ENCODE measurements around the gene EID2B. TPM values are rescaled to one million over a fixed set of nuclear protein-coding genes. Genes with fewer than 3 reads are reported as not detected.

EID2B gene
- total RNA-seq, 1 donor from 2014 or later: 4.0 TPM

DNA sequence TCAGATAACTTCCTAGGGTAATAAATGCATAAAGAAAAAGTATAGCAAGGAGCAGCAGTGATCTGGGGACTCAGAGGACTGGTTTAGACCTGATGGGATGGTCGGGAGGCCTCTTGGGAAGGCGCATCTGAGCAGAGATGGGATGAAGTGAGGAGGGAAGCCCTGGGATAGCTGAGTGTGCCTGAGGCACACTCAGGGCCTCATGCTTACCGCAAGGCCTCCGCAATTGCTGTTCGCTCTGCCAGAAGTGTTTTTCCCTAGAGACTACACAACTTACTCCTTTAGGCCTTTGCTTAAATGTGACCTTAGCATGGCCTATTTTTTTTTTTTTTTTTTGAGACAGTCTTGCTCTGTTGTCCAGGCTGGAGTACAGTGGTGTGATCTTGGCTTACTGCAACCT is 38.0 kb downstream of the EID2B start:
- Mint-ChIP-seq H3K27ac (no peak overlapping the region), H3K9me3 (no peaks in the 10 kb centered on the region), H3K4me3 (no peak overlapping the region), H3K4me1 (peaks cover 12% of the 10 kb centered on the region), H3K36me3 (peaks cover 8% of the 10 kb centered on the region), H3K27me3 (ENCODE audit: low read depth) (peaks cover 42% of the 10 kb centered on the region)
- DNase-seq (ENCODE audit: low spot score in 2 of 2, unreplicated experiment in 2 of 2): no peak
- TF ChIP-seq, protein P1, sequence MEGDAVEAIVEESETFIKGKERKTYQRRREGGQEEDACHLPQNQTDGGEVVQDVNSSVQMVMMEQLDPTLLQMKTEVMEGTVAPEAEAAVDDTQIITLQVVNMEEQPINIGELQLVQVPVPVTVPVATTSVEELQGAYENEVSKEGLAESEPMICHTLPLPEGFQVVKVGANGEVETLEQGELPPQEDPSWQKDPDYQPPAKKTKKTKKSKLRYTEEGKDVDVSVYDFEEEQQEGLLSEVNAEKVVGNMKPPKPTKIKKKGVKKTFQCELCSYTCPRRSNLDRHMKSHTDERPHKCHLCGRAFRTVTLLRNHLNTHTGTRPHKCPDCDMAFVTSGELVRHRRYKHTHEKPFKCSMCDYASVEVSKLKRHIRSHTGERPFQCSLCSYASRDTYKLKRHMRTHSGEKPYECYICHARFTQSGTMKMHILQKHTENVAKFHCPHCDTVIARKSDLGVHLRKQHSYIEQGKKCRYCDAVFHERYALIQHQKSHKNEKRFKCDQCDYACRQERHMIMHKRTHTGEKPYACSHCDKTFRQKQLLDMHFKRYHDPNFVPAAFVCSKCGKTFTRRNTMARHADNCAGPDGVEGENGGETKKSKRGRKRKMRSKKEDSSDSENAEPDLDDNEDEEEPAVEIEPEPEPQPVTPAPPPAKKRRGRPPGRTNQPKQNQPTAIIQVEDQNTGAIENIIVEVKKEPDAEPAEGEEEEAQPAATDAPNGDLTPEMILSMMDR (IDR thresholded peaks at IDR 0.05; ENCODE audit: unreplicated experiment): no peak

DNA sequence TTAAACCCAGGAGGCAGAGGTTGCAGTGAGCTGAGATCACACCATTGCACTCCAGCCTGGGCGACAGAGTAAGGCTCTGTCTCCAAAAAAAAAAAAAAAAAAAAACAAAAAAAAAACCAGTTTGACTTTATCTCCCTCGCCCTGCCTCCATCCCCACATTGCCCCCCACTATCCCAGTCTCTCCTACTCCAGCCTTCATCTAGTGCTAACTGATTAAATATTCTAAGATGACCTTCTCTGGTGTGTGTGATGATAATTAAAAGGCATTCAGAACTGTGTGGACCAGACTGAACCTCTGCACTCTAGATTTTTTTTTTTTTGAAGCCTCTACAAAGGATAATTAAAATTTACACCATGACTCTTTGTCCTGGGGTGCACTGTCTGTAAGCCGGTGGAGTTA is 39.9 kb downstream of the EID2B start:
- Mint-ChIP-seq H3K4me1 (no peaks in the 10 kb centered on the region), H3K9me3 (no peaks in the 10 kb centered on the region), H3K36me3 (peaks cover 19% of the 10 kb centered on the region), H3K27me3 (ENCODE audit: low read depth) (peaks cover 24% of the 10 kb centered on the region), H3K4me3 (no peak overlapping the region), H3K27ac (no peak overlapping the region)
- TF ChIP-seq, protein P1 (IDR thresholded peaks at IDR 0.05; ENCODE audit: unreplicated experiment): no peak
- no peak for DNase-seq (ENCODE audit: low spot score in 2 of 2, unreplicated experiment in 2 of 2)

DNA sequence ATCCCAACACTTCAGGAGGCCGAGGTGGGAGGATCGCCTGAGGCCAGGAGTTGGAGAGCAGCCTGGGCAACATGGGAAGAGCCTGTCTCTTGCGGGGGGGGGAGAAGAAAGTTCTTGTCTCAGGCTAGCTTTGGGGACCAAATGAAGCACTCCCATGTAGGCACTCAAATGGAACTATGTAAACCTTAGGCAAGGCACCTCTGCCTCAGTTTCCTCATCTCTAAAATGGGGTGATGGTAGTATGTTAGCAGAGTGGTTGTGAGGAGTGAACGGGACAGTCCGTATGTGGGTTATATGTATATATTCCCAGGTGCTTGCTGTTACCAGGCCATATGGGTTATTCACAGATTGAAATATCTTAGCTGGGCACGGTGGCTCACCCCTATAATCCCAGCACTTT is 40.4 kb downstream of the EID2B start:
- Mint-ChIP-seq H3K4me3 (no peak overlapping the region), H3K9me3 (no peaks in the 10 kb centered on the region), H3K27ac (no peak overlapping the region), H3K27me3 (ENCODE audit: low read depth) (peaks cover 19% of the 10 kb centered on the region), H3K4me1 (no peaks in the 10 kb centered on the region), H3K36me3 (peaks cover 19% of the 10 kb centered on the region)
- TF ChIP-seq, protein P1 (IDR thresholded peaks at IDR 0.05; ENCODE audit: unreplicated experiment): no peak
- no peak for DNase-seq (ENCODE audit: low spot score in 2 of 2, unreplicated experiment in 2 of 2)

DNA sequence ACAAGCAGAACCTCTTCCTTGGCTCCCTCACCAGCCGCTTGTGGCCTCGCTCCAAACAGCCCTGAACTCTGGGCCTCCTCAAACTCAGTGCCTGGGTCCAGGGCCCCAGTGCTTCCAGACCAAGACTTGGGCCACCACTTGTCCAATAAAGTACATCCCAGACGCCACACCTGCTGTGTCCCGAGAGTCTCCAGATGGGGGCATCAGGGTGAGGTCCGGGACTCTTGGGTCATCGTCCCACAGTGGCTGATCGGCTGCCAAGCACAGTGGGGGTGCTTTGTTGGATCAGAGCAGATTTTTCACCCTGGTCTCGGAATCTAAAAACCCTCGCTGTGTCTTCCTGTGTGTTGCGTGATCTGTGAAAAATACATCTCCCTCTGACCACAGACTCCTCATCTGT is 42.9 kb downstream of the EID2B start:
- TF ChIP-seq, protein P1 (IDR thresholded peaks at IDR 0.05; ENCODE audit: unreplicated experiment): no peak
- H3K4me1 Mint-ChIP-seq: no peaks in the 10 kb centered on the region
- no peak overlapping the region for H3K27ac Mint-ChIP-seq
- H3K9me3 Mint-ChIP-seq: no peaks in the 10 kb centered on the region
- DNase-seq (ENCODE audit: low spot score in 2 of 2, unreplicated experiment in 2 of 2): no peak
- no peaks in the 10 kb centered on the region for H3K27me3 Mint-ChIP-seq (ENCODE audit: low read depth)
- peaks cover 26% of the 10 kb centered on the region for H3K36me3 Mint-ChIP-seq
- H3K4me3 Mint-ChIP-seq: no peak overlapping the region

DNA sequence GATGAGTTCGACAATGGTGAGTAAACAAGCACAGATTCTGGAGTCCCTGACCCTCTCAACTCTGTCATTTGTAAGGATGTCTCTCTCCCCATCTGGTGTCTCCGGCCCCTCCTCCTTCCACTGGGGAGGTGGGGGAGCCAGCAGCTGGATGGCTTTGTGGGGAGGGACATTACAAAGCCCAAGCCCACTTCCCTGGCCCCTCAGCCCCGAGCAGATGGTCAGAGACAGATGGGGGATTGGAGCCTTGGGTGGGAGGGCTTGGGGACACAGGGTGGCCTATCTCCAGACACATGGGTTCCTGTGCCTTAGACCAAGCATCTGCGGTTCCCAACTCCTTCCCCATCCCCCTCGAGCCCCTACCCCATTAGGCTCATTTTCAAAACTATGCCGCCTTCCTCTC is 49.5 kb downstream of the EID2B start:
- H3K27ac Mint-ChIP-seq: no peak overlapping the region
- no peak for DNase-seq (ENCODE audit: low spot score in 2 of 2, unreplicated experiment in 2 of 2)
- no peaks in the 10 kb centered on the region for H3K27me3 Mint-ChIP-seq (ENCODE audit: low read depth)
- peaks cover 21% of the 10 kb centered on the region for H3K36me3 Mint-ChIP-seq
- H3K4me3 Mint-ChIP-seq: peak overlapping the region; percentile 28
- TF ChIP-seq, protein P1 (IDR thresholded peaks at IDR 0.05; ENCODE audit: unreplicated experiment): no peak
- peaks cover 22% of the 10 kb centered on the region for H3K4me1 Mint-ChIP-seq
- no peaks in the 10 kb centered on the region for H3K9me3 Mint-ChIP-seq

DNA sequence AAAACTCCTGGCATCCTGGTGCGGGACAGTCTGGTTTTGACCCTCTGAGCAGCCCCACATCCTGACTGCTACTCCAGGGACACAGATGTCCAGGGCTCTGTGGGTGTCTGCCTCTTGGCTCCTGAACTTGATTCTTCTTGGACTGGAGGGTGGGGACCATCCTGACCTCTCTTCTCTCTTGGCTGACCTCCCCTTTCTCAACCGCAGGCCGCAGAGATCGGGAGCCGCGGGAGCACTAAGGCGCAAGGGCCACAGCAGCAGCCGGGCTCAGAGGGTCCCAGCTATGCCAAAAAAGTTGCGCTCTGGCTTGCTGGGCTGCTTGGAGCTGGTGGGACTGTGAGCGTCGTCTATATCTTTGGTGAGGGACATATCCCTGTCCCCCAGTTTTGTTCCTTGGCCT is 51.0 kb downstream of the EID2B start:
- peaks cover 15% of the 10 kb centered on the region for H3K36me3 Mint-ChIP-seq
- no peaks in the 10 kb centered on the region for H3K27me3 Mint-ChIP-seq (ENCODE audit: low read depth)
- DNase-seq (ENCODE audit: low spot score in 2 of 2, unreplicated experiment in 2 of 2): no peak
- peak overlapping the region; percentile 85 for H3K4me3 Mint-ChIP-seq
- H3K9me3 Mint-ChIP-seq: no peaks in the 10 kb centered on the region
- TF ChIP-seq, protein P1 (IDR thresholded peaks at IDR 0.05; ENCODE audit: unreplicated experiment): no peak
- H3K4me1 Mint-ChIP-seq: peaks cover 22% of the 10 kb centered on the region
- H3K27ac Mint-ChIP-seq: peak overlapping the region; percentile 98

Data from mesothelial cell of epicardium (in vitro differentiated cells).